B cell (primary cell): Measurements from ENCODE around the gene NEU2.

Experiments used
- CTCF ChIP-seq: fragments of 200-600 bp; IDR thresholded peaks from one replicate; pipeline ENCODE4 v1.8.0; 2022; ENCODE audit warnings: antibody characterized with exemption, mild to moderate bottlenecking
- EZH2 ChIP-seq: IDR thresholded peaks from 2 replicates; pipeline ENCODE4 v1.6.1; 2012; ENCODE audit warnings: borderline replicate concordance, low read depth, mild to moderate bottlenecking, moderate library complexity, low read length; ENCODE audit not compliant: insufficient read depth, poor library complexity, severe bottlenecking

- TF ChIP-seq CTCF (no peak), EZH2 (no peak)
These were observed 644 bp upstream of the NEU2 start for GRCh38 chr2:233031556-233032500.
